NCI-H748 (cell line): Measurements from ENCODE around the gene WIZ.
"Not testable (repeated sequence)": the region's sequence is repeated elsewhere in the genome, so short reads cannot be mapped to it uniquely, and the experiment has no call there.

Experiments used
- DNase-seq: peaks from one replicate; lab custom pipeline; 2025; ENCODE audit not compliant: unreplicated experiment; lab: John Stamatoyannopoulos, UW

The WIZ gene

DNA sequence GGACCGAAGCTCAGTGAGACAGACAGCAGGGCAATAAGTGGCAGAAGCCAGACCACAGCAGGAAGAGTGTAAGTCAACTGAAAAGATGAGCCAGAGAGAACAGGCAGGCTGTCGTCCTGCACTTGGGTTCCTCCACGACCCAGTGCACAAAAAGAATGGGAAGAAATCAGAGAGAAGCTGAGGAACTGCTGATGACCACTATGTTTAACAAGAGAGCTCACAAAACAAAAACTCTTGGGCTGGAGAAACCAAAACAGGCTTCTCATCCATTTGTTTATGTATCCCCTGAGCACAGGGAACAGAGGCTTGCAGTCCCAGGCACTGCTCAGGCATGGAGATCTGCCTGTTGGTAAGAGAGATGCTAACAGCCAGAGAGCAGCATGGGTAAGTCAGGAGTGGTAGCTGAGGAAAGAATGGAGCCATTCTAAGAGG is 45.0 kb downstream of the WIZ start:
- no peak for DNase-seq

DNA sequence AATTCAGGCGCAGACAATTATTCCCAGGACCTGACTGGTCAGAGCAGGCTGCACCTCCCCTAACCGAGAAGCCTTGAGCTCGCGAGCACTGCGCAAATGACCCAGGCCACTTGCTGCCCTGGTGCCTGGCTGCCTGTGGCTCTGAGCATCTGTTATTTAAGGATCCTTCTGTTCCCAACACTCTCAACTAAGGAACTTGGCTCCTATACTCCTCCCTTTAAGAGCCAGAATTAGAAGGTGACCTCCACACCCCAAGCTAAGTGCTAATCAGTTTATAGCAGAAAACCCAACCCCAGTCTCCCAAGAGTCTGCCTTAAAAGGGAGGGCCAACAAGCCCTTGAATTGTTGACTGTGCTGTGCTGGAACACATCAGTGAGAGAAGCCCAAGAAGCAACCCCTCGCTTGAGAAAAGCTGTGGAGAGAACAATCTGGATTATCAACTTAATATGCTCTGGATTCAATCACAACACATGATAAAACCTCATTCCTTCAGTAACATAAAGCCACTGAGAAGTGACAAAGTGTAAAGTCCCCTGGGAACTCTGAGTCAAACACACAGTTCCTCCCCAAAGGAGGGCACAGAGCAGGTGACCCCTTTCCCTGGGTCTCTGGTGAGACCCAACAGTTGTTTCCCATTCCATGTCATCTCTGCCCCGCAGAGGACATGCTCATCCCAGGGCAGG is 45.5 kb downstream of the WIZ start:
- no peak for DNase-seq

DNA sequence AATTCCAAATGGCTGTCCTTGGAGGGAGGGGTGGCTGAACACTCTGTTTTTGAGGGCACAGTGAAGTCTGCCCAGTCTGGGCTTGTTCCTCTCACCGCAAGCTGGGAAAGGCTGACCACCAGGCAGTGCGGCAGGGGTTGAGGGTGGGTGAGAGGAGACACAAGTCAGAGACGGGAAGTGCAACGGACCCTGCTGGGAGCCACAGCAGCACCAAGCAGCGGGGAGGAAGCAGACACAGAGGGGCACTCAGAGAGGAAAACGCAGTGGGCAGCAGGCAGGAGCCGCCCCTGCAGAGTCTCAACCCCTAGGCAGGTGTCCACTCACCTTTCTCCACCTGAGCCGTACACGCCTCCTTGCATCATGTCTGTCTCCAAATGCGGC is 46.6 kb downstream of the WIZ start:
- DNase-seq, result no peak

DNA sequence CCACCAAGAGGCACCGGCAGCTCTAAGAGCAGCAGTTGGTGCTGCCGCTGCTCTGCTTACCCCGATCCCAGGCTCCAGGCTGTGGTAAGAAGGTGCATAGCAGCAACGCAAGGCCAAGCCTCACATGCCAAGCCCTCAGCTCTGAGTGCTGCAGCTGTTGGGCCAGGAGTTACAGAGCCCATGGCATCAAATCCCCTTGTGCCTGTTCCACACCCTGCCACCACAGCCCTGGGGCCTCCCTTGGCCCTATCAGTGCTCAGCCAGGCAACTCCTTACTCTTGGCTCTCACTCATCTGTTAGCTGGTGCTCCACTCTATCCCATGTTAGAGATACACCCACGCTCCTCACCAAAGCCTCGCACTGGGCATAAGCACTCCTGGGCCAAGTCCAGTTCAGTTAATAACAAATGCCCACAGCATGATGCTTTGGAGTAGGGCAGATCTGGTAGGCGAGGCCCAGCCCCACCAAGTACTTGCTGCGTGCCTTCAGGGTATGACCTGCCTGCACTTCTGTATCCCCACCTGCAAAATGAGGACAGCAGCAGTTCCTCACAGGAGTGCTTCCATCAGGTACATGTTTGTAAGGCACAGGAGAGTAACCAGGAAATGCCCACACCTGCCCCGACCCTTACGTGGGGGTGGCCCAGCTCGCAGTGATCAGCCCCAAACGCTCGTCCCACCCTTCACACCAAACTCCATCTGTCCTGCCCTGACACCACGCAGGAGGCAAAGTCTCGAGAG is 47.2 kb downstream of the WIZ start:
- DNase-seq, result no peak

DNA sequence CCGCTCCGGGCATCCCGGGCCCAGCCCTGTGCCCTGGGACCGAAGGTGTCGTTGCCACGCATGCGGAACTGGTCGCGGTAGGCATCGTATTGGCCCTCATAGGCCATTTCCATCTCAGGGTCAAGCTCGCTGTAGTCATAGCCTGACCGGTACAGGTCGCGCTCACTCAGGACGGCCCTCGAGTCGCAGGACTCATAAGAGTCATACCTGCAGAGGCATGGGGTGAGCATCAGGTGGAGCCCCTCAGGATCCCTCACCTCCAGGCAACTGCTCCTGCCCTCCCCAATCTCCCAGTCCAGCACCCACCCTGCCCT is 48.4 kb downstream of the WIZ start:
- no peak for DNase-seq

DNA sequence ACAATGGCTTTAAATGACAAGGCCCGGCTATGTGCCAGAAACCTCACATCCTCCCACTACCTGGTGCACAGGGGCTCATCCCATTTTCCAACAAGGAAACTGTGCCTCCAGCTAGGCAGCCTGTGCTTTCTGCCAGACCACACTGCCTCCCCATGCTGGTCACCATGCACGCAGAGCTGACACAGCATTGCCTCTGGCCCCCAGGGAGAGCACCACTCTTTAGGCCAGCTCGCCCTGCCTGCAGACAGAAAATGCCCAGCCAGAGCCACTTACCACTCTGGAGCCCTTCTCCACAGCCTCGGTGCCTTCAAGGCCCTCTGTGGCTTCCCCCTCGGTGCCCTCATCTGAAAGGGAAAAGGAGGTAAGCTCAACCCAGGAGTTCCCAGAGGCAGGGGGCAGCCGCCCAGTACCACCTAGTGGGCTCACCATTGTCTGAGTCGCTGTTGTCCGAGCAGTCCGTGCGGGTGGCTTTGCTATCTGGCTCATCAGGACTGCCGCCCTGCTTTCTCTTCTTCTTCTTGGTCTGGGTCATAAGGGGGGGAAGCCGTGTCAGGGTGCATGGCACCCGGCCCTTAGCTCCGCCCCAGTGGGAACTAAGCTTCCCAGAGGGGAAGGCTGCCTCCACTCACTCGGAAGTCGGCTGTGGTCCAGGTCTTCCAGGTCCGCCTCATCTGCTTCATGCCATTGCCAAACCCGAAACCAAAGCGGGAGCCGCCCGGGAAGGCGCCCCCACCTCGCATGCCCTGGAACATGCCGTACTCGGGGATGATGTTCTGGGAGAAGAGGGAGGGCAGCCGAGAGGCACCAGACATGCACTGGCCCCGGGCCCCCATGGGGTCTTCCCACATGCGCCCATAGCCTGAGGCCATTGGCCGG is 49.0 kb downstream of the WIZ start:
- no peak for DNase-seq

DNA sequence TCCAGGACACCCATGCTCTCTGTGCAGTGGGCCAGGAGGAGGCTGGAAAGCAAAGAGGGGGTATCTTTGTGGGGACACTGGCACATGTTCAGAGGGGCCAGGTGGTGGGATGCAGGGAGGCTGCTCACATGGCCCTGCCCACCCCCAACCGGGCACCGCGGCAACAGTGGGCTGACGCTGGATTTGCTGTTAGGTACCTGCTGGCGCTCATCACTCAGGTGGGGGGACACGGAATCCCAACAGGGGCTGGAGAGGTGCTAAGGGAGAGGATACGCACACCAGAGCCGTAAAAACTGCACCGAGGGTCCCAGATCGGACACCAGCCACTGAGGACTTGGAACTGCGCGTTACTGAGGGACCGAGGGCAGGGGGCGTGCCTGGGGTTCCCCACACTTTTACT is 50.1 kb downstream of the WIZ start:
- DNase-seq, result no peak

DNA sequence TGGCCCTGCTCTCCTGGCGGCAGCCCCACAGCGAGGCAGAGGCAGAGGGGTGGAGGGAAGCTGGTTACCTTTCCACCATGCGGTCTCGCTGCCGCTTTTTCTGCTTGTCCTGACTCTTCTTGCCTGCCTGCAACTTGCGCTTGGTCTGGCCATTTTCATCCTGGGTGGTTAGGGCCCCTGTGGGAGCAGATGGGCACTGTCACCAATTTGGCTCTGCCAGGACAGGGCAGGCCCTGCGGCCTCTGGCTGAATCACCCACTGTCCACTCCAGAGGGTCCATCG is 50.6 kb downstream of the WIZ start:
- no peak for DNase-seq

DNA sequence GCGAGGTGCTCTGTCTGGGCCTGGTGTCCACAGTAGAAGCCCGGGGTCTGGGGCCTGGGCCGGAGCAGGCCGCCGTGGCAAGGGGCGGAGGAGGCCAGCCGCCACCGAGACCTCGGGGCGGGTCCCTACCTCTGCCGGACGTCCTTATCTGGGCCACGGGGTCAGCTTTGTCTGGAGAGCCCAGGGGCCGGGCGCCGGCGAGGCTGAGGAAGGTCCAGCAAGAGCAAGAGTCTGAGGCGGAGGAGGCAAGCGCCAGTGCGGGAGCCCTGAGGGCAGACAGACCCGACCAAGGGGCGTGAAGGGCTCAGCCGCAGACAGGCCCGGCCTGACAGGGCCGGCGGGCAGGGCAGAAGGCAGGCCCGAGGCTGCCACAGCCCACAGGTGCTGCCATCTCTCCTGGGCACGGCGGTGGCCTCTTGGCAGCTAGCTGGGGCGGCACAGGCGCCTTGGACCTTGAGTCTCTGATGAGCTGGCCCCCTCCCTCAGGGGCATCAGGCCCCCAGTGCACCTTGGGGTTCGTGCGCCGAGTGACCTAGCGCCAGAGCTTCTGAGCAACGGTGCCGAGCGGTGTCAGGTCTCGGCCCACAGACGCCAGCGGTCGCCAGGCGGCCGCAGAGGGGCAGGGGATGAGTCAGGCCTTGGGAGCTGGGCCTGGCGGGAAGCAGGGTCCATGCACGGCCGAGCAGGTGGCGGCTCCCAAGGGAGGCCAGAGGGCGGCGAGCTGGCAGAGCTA is 51.1 kb downstream of the WIZ start:
- DNase-seq, result no peak

DNA sequence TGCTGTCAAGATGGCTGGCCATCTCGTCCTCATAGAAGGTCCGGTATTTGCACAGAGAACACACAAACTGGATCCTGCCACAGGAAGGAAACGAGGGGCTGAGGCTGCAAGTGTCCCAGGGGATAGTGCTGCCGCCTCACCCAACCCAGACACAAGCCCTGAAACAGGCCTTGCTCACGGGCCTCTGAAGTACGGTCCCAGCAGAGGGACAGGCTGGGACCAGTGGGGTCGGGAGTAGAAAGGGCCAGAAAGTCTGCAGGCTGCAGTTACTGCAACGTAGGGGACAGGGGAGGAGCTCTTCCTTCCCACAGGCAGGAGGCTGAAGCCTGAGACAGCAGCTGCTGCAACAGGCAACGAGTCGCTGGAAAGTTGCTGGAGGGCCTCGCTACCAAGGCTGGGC is 52.0 kb downstream of the WIZ start:
- no peak for DNase-seq

DNA sequence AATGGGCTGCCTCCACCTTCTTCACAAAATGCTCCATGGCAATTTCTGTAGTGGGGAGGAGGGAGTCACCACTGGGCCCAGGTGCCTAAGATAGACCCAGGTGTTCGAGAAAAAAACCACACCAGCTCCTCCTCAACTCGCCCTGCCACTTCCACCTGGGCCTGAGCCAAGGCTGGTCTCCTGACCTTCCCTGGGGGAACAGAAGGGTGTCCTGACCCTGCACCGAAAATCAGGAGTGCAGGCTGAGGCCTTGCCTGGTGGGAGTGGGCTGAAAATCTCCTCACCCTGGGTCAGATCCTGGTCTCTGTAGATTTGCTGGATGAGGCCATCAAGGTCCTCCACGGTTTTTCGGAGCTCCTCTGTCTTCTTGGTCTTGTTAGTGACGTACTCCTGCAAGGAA is 52.5 kb downstream of the WIZ start:
- no peak for DNase-seq

DNA sequence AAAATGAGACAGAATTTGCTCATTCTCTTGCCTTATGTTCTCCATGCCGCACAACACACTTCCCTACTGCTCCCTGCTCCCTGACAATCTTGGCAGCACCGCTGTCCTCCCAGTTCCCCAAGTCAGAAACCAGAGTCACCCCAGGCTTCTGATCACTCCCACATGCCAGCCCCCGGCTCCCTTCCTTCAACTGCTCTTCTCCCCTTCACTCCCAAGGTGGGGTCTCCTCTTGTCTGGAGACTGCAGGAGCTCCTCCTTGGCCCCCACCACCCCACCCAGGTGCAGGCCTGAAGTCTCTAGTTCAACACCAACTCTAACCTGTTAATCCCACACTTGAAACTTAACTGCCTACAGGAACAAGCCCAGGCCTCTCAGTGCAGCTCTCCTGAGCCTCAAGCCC is 53.3 kb downstream of the WIZ start:
- DNase-seq, result no peak

DNA sequence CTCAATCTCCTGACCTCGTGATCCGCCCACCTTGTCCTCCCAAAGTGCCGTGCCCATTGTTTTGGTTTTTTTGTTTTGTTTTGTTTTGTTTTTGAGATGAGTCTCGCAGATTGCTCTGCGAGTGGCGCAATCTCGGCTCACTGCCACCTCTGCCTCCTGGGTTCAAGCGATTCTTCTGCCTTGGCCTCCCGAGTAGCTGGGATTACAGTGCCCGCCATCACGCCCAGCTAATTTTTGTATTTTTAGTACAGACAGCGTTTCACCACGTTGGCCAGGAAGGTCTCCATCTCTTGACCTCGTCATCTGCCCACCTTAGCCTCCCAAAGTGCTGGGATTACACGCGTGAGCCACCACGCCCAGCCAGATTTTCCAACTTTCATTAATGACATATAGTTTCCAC is 54.5 kb downstream of the WIZ start:
- DNase-seq, result not testable (repeated sequence)

DNA sequence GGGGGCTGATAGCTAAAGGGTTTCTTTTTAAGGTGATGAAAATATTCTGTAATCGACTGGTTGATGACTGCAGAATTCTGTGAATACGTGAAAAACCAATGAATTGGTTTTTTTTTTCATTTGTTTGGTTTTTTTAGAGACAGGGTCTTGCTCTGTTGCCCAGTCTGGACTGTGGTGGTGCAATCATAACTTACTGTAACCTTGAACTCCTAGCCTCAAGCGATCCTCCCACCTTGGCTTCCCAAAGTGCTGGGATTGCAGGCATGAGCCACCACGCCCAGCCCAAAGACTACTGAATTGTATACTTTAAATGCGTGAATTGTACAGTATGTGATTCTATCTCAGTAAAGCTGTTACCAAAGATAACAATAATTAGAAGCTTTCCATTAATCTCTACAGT is 55.3 kb downstream of the WIZ start:
- DNase-seq, result no peak

DNA sequence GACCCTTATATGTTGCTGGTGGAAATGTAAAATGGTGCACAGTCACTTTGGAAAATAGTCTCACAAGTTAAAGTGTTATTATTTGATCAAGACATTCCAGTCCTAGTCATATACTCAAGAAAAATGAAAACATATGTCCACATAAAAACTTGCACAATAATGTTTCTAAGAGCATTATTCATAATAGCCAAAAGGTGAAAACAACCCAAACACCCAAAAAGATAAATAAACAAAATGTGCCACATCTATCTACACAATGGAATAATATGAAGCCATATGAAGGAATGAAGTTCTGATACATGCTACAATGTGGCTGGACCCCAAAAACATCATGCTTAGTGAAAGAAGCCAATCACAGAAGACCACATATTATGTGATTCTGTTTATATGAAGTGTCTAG is 55.8 kb downstream of the WIZ start:
- no peak for DNase-seq

DNA sequence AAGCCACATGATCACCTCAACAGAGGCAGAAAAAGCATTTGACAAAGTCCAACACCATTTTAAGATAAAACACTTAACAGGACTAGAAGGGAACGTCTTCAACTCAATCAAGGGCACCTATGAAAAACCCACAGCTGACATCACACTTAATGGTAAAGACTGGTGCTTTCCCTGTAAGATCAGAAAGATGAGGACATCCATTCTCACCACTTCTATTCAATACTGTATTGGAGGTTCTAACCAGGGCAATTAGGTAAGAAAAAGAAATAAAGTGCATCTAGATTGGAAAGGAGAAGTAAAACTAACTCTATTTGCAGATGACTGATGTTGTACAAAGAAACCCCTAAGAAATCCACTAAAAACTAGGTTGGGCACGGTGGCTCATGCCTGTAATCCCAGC is 58.9 kb downstream of the WIZ start:
- DNase-seq, result no peak

DNA sequence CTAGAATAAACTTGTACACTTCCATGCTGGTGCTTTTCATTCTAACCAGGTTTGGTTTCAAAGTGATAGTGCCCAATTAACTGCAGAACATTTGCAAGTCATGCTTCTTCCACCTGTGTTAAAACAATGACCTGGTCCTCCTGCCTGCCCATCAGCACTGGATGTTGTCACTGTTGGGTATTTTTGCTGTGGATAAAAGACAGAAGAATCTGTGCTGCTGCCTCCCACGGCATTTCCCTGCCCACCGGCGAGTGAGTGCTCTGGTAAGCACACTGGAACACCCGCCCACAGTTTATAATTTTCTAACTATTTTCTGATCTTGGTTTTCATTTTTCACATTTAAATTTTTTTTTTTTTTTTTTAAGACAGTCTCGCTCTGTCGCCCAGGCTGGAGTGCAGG is 67.9 kb downstream of the WIZ start:
- DNase-seq, result no peak

DNA sequence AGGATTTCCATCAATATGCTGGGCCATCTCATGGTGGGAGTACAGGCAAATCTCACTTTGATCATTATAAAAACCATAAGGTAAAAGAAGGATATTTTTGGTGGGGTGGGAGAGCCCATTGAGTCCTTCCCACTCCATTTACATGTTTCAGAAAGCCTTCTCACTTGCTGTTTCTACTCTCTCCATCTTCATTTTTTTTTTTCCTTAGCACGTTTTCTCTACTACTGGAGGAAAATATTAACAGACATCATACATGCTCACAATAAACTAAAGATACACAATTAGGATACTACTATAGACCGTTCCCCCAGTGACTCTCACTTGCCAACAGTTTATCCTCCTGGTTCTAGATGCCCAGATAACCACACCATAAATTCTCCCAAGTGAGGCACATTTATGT is 68.3 kb downstream of the WIZ start:
- DNase-seq, result no peak

DNA sequence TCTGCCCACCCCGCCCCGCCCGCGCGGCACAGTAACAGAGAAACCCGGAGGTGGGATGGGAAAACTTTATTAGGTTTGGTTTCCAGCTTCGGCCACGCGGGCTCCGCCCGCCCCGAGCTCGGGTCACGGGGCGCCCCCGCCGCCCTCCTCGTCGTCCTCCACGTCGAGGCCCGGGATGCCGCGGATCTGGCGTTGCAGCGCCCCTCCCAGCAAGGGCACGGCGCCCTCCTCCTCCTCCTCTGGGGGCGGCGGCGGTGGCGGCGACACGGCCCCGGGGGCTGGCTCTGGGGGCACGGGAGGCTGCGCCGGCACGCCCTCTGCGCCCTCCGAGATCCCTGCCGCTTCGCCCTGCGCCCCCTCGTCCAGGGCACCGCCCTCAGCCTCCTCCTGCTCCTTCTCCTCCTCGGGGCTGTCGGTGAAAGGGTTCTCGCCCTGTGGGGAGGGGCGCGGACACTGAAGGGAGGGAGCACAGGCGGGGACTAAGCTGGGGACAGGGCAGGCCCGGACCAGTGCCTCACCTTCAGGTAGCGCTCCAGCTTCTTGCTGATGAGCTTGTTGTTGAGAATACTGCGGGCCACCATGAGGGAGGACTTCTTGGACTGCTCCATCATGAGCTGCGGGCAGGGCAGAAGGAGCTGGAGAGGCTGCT is 69.6 kb downstream of the WIZ start:
- peak; percentile 69 for DNase-seq

DNA sequence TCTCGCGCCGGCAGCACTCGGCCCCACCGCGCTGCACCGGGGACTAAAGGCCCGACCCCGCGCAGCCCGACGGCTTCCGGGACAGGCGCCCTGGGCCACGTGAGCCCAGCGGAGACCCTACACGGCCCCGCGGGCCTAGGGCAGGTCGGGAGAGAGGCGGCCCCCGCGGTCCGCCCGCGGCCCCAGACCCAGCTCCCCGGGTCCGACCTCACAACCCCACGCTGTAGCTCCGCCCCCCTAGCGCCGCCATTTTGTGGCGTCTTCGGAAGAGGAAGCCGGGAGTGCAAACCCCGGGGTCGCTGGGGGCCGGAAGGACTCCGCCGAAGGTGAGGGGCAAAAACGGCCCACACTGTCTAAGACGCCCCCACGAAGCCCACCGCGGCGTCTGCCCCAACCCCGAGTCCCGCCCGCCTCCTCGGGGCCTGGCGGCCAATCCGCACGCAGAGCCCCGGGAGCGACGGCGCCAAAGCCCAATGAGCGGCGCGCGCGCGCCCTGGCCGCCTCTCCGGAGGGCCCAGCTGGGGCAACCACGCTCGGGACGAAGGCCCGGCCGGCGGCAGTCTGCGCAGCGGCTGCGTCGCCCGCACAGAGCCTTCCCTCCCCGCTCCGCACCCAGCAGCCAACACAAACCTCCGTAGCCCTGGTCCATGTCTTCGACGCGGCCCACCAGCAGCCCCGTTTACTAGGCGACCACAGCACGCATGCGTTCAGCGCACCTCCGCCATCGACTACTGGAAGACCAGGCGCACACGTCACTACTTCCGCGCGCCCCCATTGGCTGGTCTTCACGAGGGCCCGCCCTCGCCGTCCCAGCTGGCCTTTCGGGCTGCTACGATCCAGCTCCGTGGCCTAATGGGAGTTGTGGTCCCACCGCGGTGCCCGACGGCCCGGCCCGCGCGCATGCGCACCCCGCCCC is 70.4 kb downstream of the WIZ start, which contains the start of gene AKAP8:
AKAP8 (minus strand) TSS at position 705 of the 916 bp plus-strand sequence; CDS start at position 649, 56 bp downstream.
- peak; percentile 95 for DNase-seq
